Kidney (tissue), 14 donors: ENCODE results near the gene UBR3. TPM values are rescaled to one million over a fixed set of nuclear protein-coding genes. Genes with fewer than 3 reads are reported as not detected.
"Not testable (repeated sequence)": the region's sequence is repeated elsewhere in the genome, so short reads cannot be mapped to it uniquely, and the experiment has no call there.

Experiments
- DNase-seq, 5 donors: peaks; one replicate each; pipeline ENCODE4 v3.0.0-alpha.2; 2013 to 2020
- FAIRE-seq: peaks from 2 replicates; lab custom pipeline; 2012; peaks lifted over from hg19 to GRCh38; lab: Jason Lieb, UNC
- H3K27ac ChIP-seq, 2 donors: one replicate each; pipeline ENCODE4 v1.7.0; 2013; ENCODE audit warnings: low read depth in 2 of 2, low read length in 2 of 2, inconsistent platforms in 1 of 2
- H3K27me3 ChIP-seq: one replicate; pipeline ENCODE4 v1.7.1; 2013; ENCODE audit warnings: low read length, inconsistent platforms; ENCODE audit not compliant: control insufficient read depth, insufficient read depth
- H3K36me3 ChIP-seq, 3 donors: one replicate each; pipeline versions ENCODE4 v1.7.0 to v1.7.1; 2013; ENCODE audit warnings: low read length in 3 of 3, control low read depth in 1 of 3, inconsistent platforms in 1 of 3; ENCODE audit not compliant: insufficient read depth in 3 of 3, control insufficient read depth in 2 of 3
- H3K4me1 ChIP-seq, 3 donors: one replicate each; pipeline versions ENCODE4 v1.7.0 to v1.7.1; 2013; ENCODE audit warnings: low read length in 3 of 3, inconsistent platforms in 1 of 3, low read depth in 1 of 3; ENCODE audit not compliant: control insufficient read depth in 2 of 3, insufficient read depth in 2 of 3
- H3K4me3 ChIP-seq, 3 donors: one replicate each; pipeline versions ENCODE4 v1.7.0 to v1.8.1; 2013; ENCODE audit warnings: low read length in 3 of 3, control low read depth in 1 of 3, inconsistent platforms in 1 of 3
- H3K9ac ChIP-seq, 3 donors: one replicate each; pipeline versions ENCODE4 v1.7.0 to v1.7.1; 2013; ENCODE audit warnings: low read length in 3 of 3, control low read depth in 1 of 3, inconsistent platforms in 1 of 3
- H3K9me3 ChIP-seq, 3 donors: one replicate each; pipeline versions ENCODE4 v1.7.0 to v1.7.1; 2013; ENCODE audit warnings: low read length in 3 of 3, control low read depth in 1 of 3, inconsistent platforms in 1 of 3; ENCODE audit not compliant: control insufficient read depth in 2 of 3, insufficient read depth in 1 of 3
- CTCF ChIP-seq: IDR thresholded peaks from 3 replicates; pipeline ENCODE4 v1.5.1; 2012; ENCODE audit warnings: mild to moderate bottlenecking, moderate library complexity, borderline replicate concordance; ENCODE audit not compliant: insufficient read depth; ENCODE audit errors: extremely low read depth
- intact Hi-C: fragments of 100-400 bp; cut with DNase I; formaldehyde crosslinking; loops from one replicate; pipeline ENCODE4 v1.11.1; 2022
- polyA plus RNA-seq: library from polyadenylated mRNA; stranded (reverse); fragments of 350-450 nt; fragmentation: Illumina TruSeq; extraction: RNeasy Lipid Tissue Mini Kit (QIAGEN cat#74804); gene quantifications from one replicate; pipeline ENCODE4 v1.2.3, GENCODE V29; 2014; ENCODE audit warnings: low read depth, low replicate concordance; ENCODE audit not compliant: insufficient read depth
- total RNA-seq: library from RNA; stranded (reverse); fragmentation: NEBNext Ultra II Directional; extraction: Animal tissue kit (Norgen Biotek cat#: 25700); gene quantifications from one replicate; pipeline ENCODE4 v1.2.1, GENCODE V29; 2021
- donor health status: control.
- donor health status: control.
- donor health status: control.
- donor health status: control.
- donor health status: control.
- donor health status: DM: yes; HTN: yes; CAD: no.
- donor health status: Normal renal cell carcinoma (clear cell type).

UBR3 gene
- total and polyA plus RNA-seq, 2 donors from 2014 or later, result 10.2 to 41.0 TPM

- intact Hi-C loops, result no loop called here
- no peak for FAIRE-seq
- no peak overlapping the region for H3K27ac ChIP-seq
Observed at GRCh38 chr2:170113168-170113894, 286.1 kb downstream of the UBR3 start.

GRCh38 chr2:170115501-170116229, 288.4 kb downstream of the UBR3 start:
- DNase-seq (no peak), FAIRE-seq (no peak)
- Histone ChIP-seq H3K4me3 (no peak overlapping the region), H3K9ac (no peak overlapping the region), H3K9me3 (peaks cover 0 to 3% (median 0%) of the 10 kb centered on the region in 3 donors), H3K27ac (no peak overlapping the region), H3K27me3 (no peaks in the 10 kb centered on the region), H3K36me3 (no peaks in the 10 kb centered on the region), H3K4me1 (no peaks in the 10 kb centered on the region)
- intact Hi-C loops, result no loop called here
- no peak for TF ChIP-seq CTCF

More at GRCh38 chr2:170113168-170113894, 286.1 kb downstream of the UBR3 start:
- H3K9me3 ChIP-seq, result peaks cover 0 to 3% (median 0%) of the 10 kb centered on the region in 3 donors
- no peaks in the 10 kb centered on the region for H3K4me1 ChIP-seq
- DNase-seq, result no peak
- no peak overlapping the region for H3K4me3 ChIP-seq
- no peaks in the 10 kb centered on the region for H3K27me3 ChIP-seq
- H3K36me3 ChIP-seq, result no peaks in the 10 kb centered on the region
- no peak for TF ChIP-seq CTCF
- H3K9ac ChIP-seq, result no peak overlapping the region

- Histone ChIP-seq H3K4me3 (no peak overlapping the region), H3K36me3 (no peaks in the 10 kb centered on the region), H3K9me3 (peaks cover 0 to 3% (median 0%) of the 10 kb centered on the region in 3 donors), H3K9ac (no peak overlapping the region), H3K4me1 (no peaks in the 10 kb centered on the region), H3K27me3 (no peaks in the 10 kb centered on the region), H3K27ac (no peak overlapping the region)
- intact Hi-C loops, result no loop called here
- DNase-seq (no peak), FAIRE-seq (no peak)
- TF ChIP-seq CTCF, result no peak
Observed at GRCh38 chr2:170118641-170119040, 291.4 kb downstream of the UBR3 start.

- H3K9ac ChIP-seq, DNase-seq, FAIRE-seq, H3K27me3 ChIP-seq, H3K36me3 ChIP-seq, H3K9me3 ChIP-seq, H3K4me1 ChIP-seq, H3K27ac ChIP-seq, H3K4me3 ChIP-seq, intact Hi-C loops: not testable (repeated sequence)
Observed at GRCh38 chr2:170119326-170119725, 292.1 kb downstream of the UBR3 start.
